Uterus (tissue), 4 donors: ENCODE data around the gene LCNL1. TPM values are rescaled to one million over a fixed set of nuclear protein-coding genes. Genes with fewer than 3 reads are reported as not detected.

Experiments
- DNase-seq, 2 donors: peaks; one replicate each; pipeline ENCODE4 v3.0.0-alpha.2; 2019 to 2020
- H3K27ac ChIP-seq, 2 donors: fragments of 200-600 bp; sonication (generic); 1 replicate in 1 of 2; 2 replicates in 1 of 2; pipeline ENCODE4 v1.5.1; 2016 to 2018
- H3K27me3 ChIP-seq, 2 donors: fragments of 200-600 bp; sonication (generic); one replicate each; pipeline ENCODE4 v1.5.1; 2018 to 2019; ENCODE audit warnings: control low read depth in 1 of 2
- H3K36me3 ChIP-seq, 2 donors: fragments of 200-600 bp; sonication (generic); one replicate each; pipeline ENCODE4 v1.5.1; 2019; ENCODE audit warnings: control low read depth in 1 of 2
- H3K4me1 ChIP-seq, 2 donors: fragments of 200-600 bp; sonication (generic); one replicate each; pipeline ENCODE4 v1.5.1; 2018 to 2019; ENCODE audit warnings: control low read depth in 1 of 2
- H3K4me3 ChIP-seq, 2 donors: fragments of 200-600 bp; sonication (generic); 1 replicate in 1 of 2; 2 replicates in 1 of 2; pipeline ENCODE4 v1.5.1; 2018 to 2019; ENCODE audit warnings: mild to moderate bottlenecking in 1 of 2
- H3K9me3 ChIP-seq, 2 donors: fragments of 200-600 bp; sonication (generic); one replicate each; pipeline ENCODE4 v1.5.1; 2019; ENCODE audit warnings: control low read depth in 1 of 2
- CTCF ChIP-seq, 4 experiments: fragments of 200-600 bp in 2 of 4; fragments of 450-650 bp in 2 of 4; sonication (generic) in 2 of 4; IDR thresholded peaks; one replicate each; pipeline ENCODE4 v1.5.1; 2016 to 2019; ENCODE audit warnings: antibody characterized with exemption in 4 of 4, mild to moderate bottlenecking in 2 of 4, moderate library complexity in 1 of 4
- POLR2A ChIP-seq, 2 donors: fragments of 450-650 bp; IDR thresholded peaks; one replicate each; pipeline ENCODE4 v1.6.1; 2016; ENCODE audit warnings: antibody characterized with exemption in 2 of 2, mild to moderate bottlenecking in 1 of 2, moderate library complexity in 1 of 2
- intact Hi-C: fragments of 100-400 bp; cut with DNase I; formaldehyde crosslinking; loops from one replicate; pipeline ENCODE4 v1.15.1; 2023; ENCODE audit warnings: low total_unique reads
- total RNA-seq, 4 donors: library from RNA; depleted of rRNA in 3 of 4; stranded (reverse); fragments of >200 nt in 3 of 4; gene quantifications; one replicate each; pipeline versions ENCODE4 v1.1.0 to v1.2.4, GENCODE V29; 2014 to 2023
- donor health status: DM: yes; HTN: yes; CAD: no.

Gene LCNL1
- total RNA-seq, 4 donors from 2014 or later: under 0.01 to 6.9 (median 0.54) TPM

GRCh38 chr9:137016436-137016835, 33.6 kb downstream of the LCNL1 start:
- Histone ChIP-seq H3K27me3 (no peaks in the 10 kb centered on the region), H3K36me3 (no peaks in the 10 kb centered on the region), H3K9me3 (no peaks in the 10 kb centered on the region), H3K4me3 (no peak overlapping the region), H3K4me1 (no peaks in the 10 kb centered on the region), H3K27ac (no peak overlapping the region)
- intact Hi-C loops: no loop called here
- TF ChIP-seq POLR2A (IDR thresholded peaks at IDR 0.05): no peak
- TF ChIP-seq CTCF (IDR thresholded peaks at IDR 0.05): no peak
- DNase-seq: no peak

GRCh38 chr9:137017071-137017470, 34.3 kb downstream of the LCNL1 start:
- no peak for DNase-seq
- intact Hi-C loops: no loop called here
- TF ChIP-seq POLR2A (IDR thresholded peaks at IDR 0.05): no peak
- no peak for TF ChIP-seq CTCF (IDR thresholded peaks at IDR 0.05)
- Histone ChIP-seq H3K27ac (no peak overlapping the region), H3K4me3 (no peak overlapping the region), H3K36me3 (no peaks in the 10 kb centered on the region), H3K27me3 (no peaks in the 10 kb centered on the region), H3K4me1 (no peaks in the 10 kb centered on the region), H3K9me3 (no peaks in the 10 kb centered on the region)

- H3K27ac ChIP-seq: no peak overlapping the region
- no peaks in the 10 kb centered on the region for H3K27me3 ChIP-seq
- no peaks in the 10 kb centered on the region for H3K9me3 ChIP-seq
- no peak for TF ChIP-seq CTCF (IDR thresholded peaks at IDR 0.05)
- TF ChIP-seq POLR2A (IDR thresholded peaks at IDR 0.05): no peak
- no peaks in the 10 kb centered on the region for H3K36me3 ChIP-seq
- no peak overlapping the region for H3K4me3 ChIP-seq
- no peak for DNase-seq
- H3K4me1 ChIP-seq: no peaks in the 10 kb centered on the region
- intact Hi-C loops: no loop called here
Measured at GRCh38 chr9:137017791-137018497, 35.2 kb downstream of the LCNL1 start.

- no peaks in the 10 kb centered on the region for H3K36me3 ChIP-seq
- intact Hi-C loops: no loop called here
- no peak overlapping the region for H3K4me3 ChIP-seq
- H3K9me3 ChIP-seq: no peaks in the 10 kb centered on the region
- H3K4me1 ChIP-seq: no peaks in the 10 kb centered on the region
- H3K27me3 ChIP-seq: no peaks in the 10 kb centered on the region
- TF ChIP-seq CTCF (IDR thresholded peaks at IDR 0.05) (no peak), POLR2A (IDR thresholded peaks at IDR 0.05) (no peak)
- DNase-seq: no peak
- no peak overlapping the region for H3K27ac ChIP-seq
Measured at GRCh38 chr9:137018761-137019559, 36.2 kb downstream of the LCNL1 start.
